GM21447 (cell line): ENCODE results near the gene MRM2.

Source experiments
- ATAC-seq: cut with Tn5 transposase; IDR thresholded peaks from one replicate; pipeline ENCODE4 v1.9.1; 2021; ENCODE audit not compliant: unreplicated experiment

MRM2 gene

DNA sequence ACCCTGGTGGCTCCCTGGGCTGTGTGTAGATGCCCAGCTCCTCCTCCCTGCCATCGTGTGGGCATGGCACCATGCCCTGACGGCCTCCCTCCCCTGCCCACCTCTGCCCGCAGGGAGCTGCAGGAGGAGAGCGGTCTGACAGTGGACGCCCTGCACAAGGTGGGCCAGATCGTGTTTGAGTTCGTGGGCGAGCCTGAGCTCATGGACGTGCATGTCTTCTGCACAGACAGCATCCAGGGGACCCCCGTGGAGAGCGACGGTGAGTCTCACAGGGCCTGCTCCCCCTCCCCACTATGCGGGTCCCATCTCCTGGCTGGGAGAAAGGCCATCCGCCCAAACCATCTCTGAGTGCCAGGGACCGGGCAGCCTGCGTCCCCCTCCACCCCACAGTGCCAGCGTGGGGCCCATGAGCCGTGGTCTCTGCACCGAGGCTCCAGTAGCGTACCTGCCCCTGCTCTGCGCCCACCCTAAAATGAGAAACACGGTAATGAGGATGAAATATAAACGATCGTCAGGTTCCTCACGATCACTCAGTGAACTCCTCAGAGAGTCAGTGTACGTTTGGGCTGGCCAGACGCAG is 7.8 kb upstream of the MRM2 start:
- no peak for ATAC-seq

DNA sequence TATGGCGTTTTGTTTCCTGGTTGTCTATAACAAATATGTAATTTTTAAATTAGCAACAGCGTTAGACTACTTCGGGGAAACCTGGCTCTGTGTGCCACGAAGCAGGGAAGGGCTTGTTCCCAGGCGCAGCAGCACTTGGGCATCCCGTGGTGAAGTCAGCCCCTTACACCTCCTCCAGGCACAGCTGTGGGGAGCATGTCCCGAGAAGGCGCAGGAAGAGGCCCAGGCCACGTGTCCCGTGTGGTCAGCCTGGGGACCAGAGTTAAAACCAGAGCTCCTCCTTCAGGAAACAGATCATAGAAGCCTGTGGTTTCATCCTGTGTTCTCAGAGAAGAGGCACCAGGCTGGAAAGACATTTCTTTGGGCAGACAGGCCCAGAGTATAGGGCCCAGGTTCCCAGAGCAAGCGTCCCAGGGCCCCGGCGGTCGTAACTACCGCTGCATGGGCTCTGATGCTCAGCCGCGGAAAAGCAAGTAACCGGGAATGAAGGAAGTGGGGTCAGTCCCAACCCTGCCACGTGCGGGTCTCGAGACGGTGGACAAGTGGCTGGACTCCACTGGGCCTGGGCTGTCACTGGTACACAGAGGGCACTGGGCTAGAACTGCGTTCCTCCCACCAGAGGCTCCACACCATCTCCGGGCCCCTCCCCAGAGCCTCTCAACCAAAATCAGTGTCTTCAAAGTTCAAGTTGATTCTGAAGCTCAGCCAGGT is 7.1 kb upstream of the MRM2 start:
- ATAC-seq: peak; percentile 70

DNA sequence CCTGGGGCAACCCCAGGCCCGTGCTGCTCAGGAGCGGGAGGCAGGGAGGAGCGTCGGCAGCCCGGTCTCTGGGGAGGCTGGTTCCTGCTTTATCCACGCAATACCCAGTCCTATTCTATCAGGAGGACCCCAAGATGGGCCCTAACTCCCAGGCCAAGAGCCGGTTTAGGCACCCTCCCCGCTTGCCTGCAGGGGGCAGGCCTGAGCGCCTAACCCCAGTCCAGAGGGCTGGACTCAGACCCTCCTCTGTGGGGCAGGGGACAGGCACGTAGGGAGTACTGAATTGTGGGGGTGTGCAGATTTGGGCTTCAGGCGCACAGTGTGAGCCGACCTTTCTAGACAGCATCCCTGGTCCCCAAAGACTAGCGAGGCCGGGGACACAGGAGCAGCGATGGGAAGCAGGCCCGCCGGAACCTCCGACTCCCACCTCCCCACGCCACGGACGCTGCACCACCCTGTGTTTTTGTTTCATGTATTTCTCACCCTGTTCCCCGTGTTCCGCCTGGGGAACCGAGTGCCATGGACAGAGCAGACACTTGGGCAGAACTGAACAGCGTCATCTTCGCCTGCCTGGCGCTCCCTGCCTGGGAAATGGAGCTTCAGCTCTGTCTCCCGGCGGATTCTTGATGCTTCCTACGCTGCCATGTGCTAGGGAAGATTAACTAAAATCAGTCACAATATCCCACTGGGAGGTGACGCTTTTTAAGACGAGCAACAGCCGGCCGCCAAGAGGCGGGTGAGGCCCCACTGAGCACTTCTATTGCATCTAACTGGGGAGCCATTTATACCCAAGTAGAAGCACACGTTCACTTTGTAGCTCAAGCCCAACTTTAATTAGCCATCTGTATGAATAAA is 5.4 kb upstream of the MRM2 start:
- no peak for ATAC-seq

DNA sequence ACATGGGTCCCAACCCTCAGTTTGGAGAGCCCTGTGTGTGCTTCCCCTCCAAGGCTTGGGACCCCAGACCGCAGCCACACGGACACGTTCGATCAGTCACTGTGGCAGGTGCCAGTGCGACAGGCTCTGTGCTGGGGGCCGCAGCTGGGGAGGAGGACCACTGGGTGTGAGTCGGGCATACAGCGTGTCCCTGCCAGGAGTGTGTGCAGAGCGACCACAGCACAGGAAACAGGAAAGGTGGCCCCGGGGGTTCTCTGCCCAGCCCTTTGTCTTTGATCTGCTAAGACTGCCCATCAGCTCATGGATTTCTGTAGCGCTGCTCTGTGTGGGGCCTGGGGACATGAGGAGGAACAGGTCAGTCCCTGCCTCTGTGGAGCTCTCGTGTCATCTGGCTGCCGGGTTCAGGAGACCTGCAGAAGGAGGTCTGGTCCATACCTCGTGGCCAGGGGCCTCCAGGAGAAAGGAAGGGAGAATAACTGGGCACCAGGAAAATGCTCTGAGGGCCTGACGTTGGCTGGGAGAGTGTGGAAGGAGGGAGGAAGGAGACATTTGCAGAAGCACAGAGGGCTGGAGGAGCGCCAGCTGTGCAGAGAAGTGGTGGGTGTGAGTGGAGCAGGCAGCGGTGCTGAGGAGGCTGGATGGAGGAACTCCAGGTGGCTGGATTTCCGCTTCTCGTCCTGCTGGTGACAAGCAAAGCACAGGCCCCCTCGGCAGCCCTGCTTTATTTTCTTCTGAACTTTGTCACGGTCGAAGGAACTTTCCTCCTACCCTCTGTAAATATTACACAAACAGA is 4.1 kb upstream of the MRM2 start:
- ATAC-seq: no peak

DNA sequence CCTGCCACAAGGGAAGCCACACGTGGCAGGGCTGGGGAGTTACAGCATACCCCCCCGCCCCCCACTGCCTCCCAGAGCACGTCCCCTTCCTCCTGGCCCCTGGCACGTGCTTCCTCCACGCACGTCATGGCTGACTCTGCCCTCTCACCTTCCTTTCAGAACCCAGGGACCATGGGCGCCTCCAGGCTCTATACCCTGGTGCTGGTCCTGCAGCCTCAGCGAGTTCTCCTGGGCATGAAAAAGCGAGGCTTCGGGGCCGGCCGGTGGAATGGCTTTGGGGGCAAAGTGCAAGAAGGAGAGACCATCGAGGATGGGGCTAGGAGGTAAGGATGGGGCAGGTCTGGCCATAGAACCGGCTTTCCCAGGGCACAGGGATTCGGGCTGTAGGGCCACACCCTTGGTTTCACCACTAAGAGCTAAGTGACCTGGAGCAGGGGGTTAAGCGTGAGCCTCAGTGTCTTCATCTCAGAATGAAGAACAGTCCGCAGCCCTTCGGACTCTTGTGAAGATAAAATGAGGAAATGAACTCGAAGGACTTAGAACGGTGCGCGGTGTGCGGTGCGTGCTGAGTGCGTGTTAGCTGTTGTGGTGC is 2.5 kb upstream of the MRM2 start:
- no peak for ATAC-seq

DNA sequence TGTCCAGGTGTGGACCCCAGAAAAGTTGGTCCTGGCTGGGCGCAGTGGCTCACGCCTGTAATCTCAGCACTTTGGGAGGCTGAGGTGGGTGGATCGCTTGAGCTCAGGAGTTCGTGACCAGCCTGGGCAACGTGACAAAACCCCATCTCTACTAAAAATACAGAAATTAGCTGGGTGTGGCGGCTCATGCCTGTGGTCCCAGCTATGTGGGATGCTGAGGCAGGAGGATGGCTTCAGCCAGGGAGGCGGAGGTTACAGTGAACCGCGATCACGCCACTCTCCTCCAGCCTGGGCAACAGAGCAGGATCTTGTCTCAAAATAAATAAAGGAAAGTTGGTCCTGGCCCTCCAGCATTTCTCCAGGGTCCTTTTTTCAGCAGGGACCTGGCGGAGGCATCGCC is 1.5 kb upstream of the MRM2 start:
- ATAC-seq: no peak

DNA sequence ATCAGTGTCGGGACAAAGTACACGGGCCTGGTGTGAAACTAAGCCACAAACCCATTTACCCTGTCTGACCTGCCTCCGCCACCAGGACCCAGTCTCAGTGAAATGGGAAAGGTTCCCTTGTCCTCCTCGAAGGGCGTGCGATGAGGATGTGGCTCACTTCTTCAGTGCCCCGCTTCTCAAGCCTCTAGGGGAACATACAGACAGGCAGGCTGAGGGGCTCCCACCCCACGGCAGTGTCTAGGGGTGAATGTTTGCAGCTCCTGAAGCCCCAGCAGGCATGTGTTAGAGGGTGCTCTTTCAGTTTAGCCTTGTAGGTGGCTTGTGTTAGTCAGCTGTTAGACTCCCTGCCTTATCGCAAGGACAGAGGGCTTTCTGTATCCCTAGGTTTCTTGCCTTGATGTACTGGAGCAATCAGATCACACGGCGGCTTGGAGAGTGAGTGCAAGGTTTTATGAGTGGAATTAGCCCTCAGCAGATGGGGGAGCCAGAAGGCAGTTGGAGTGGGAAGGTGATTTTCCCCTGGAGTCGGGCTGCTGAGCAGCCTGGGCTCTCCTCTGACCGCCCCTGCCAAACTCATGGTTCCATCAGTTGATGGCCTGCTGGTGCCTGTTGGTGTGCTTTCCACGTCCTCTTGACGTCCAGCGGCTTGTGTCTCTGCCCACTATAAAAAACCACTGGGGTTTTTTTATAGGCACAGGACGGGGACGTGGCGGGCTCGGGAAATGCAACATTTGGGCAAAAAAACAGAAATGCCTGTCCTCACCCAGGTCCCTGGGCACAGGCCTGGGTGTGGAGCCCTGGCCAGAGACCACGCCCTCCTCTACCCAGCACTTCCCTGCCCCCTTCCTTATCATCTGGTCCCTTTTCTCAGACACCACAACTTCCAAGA is 780 bp upstream of the MRM2 start:
- no peak for ATAC-seq

DNA sequence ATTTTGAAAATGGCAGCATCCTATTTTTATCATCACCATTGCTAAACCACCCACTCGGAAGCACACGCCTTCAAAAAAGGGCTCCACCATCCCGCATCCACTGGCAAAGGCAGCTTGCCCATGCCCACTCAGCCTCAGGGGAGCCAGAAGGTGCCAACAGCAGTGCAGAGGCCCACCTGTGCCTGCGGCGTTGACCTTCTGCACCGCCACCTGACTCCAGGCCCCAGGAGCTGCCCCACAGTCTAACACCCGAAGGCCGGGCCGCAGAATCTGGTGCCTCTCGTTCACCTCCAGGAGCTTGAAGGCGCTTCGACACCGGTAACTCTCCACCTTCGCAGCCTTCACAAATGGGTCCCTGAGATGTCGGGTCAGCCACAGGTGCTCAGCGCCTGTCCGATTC is 2.8 kb downstream of the MRM2 start:
- ATAC-seq: no peak

DNA sequence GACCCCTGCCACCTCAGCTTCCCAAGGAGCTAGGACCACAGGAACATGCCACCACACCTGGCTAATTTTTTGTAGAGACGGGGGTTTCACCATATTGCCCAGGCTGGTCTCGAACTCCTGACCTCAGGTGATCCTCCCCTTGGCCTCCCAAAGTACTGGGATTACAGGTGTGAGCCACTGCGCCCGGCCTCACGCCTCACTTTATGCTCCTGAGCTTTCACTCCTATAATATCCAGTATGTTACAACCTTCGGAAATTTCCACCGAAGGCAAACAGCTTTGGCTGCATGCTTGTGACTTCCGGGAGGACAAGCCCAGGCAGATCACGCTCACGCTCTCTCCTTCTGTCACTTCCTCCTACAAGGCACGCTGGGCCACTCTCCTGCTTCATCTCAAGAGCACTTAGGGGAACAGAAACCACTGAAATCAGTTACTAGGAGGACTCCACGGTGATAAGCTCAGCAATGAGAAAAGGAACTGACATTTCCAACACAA is 4.8 kb downstream of the MRM2 start:
- ATAC-seq: peak; percentile 69

DNA sequence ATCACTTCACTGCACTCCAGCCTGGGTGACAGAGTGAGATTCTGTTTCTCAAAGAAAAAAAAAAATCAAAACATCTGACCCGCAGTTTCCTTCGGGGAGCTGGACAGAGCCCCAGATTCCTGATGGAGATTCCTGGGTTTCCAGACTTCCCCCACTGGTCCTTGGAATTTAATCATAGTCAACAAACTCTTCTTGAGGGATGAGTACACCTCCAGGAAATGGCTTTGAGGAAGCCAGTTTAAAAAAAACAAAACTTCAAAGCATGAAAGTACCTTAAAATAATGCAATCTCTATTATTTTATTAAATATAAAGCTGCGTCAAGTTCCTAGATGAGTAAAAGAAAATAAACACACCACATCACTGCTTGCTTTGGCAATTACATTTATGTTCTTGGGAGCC is 8.1 kb downstream of the MRM2 start:
- ATAC-seq: no peak

DNA sequence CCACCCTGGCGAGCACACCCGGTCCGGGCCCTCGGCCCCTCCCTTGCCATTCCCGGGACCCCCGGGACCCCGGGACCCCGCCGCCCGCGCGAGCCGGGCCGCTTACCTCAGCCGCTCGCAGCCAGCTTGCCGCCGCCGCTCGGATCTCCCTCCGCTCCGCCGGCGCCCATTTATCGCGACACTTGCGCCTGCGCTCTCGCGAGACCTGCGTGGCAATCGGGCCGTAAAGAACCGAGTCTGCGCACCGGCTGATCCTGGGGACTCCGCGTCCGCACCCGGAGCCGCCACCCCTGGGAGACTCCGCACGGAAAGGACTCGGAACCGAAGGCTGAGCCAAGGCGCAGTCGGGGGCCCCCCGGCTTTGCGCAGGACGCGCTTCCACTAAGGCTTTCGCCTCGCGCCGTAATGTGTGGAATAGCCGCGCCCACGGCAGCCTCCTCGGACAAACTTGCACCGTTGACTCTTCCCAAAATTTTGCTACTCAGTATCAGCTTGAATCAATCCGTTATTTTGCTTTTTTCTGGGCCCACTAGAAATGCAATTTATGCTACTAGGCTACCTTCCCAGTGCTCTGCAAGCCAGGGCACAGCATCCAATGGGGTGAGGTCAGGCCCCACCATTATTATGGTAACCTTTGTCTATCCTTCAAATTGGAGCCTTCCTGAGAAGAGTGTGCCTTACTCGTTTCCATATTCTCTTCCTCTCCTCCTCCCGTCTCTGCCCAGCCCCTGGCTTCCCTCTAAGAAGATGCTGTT is 9.1 kb downstream of the MRM2 start, which contains the start of gene MAD1L1:
Gene MAD1L1, minus strand, starts transcription at position 180 of the 755 bp plus-strand sequence. CDS start 2,812 bp downstream, outside the sequence.
- ATAC-seq: peak; percentile 59

DNA sequence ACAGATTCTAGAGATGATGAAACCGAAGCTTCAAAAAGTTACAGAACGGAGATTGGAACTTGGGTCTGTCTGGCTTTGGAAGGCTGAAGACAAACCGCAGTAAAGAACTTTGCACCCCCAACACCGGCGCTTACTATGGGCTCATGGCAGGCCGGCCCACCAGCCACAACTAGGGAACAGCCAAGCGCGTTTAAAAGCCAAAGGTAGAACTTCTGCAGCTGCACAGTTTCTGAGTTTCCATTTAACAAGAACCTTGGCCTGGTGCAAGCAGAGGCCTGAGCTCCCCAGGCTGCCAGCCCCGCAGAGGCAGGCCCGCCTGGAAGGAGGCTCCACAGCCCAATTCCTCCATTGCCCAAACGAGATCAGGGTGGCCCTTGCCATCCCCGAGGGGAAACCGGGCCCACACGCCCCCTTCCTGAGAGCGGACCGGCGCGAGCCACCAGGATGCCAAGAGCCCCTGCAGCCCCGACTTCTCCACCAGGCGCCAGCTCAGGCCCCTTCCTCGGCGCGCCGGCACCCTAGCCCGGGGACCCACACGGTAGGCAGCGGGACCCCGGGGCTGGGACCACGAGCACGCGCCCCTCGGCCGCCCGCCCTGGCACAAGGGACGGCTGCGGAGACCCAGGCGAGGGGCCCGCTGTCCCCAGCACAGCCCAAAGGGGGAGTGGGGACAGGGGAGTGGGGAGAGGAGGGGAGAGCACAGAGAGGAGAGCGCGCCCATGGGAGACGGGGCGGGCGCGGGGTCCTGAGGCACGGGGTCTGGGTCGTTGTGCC is 9.8 kb downstream of the MRM2 start:
- peak; percentile 21 for ATAC-seq

DNA sequence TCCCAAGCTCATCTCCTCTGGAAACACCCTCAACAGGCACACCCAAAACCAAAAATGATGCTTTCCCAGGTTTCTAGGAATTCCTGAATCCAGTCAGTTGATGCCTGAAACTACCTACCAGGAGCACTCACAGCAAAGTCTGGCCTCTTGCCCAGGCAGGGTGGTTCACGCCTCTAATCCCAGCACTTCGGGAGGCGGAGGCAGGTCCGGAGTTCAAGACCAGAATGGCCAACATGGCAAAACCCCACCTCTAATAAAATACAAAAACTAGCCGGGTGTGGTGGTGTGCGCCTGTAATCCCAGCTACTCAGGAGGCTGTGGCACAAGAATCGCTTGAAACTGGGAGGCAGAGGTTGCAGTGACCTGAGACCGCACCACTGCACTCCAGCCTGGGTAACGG is 11.1 kb downstream of the MRM2 start:
- no peak for ATAC-seq

DNA sequence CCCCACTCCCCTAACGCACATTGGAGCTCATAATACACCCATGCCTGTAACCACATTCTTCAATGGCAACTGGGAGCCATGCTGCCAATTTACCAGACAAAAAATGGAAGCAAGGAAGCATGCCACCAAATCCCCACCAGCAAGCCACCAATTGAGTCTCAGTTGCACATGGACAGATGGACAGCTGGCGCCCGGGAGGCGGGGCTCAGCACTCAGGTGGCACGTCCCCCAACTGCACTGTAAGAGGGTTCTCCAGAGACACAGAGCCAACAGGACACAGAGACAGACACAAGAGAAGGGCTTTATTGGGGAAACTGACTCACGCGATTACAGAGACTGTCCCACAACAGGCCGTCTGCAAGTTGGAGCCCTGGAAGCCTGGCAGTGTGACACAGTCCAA is 11.8 kb downstream of the MRM2 start:
- no peak for ATAC-seq

DNA sequence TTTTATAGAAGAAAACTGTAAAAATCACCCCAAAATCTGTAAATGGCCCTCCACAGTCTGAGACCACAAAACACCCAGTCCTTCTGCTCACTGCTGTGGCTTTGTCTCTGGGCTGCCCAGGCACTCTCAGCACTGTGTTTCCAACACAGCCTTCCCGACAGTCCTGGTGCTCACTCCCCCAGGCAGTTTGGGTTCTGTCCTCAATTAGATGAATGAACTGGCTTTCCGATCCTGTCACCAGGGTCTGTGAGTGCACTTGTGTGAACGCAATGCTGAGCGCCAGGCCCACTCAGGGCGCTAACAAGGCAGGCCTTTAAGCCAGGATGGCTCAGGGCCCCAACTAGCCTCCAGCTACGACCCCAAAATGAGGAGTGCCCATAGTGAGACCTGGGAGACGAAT is 12.5 kb downstream of the MRM2 start:
- no peak for ATAC-seq

DNA sequence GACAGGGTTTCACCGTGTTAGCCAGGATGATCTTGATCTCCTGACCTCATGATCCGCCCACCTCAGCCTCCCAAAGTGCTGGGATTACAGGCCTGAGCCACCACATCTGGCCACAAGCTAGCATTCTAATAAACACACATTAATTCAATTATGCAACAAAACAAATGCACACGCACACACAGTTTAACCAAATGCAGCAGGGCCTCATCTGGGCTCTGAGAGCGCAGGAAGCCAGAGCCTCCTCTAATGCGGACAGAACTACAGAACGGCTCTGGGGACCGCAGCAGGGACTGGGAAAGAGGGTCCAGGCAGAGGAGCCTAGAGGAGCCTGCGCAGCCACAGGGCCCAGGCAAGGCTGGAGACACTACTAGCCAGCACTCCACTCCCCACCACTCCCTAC is 13.1 kb downstream of the MRM2 start:
- no peak for ATAC-seq

DNA sequence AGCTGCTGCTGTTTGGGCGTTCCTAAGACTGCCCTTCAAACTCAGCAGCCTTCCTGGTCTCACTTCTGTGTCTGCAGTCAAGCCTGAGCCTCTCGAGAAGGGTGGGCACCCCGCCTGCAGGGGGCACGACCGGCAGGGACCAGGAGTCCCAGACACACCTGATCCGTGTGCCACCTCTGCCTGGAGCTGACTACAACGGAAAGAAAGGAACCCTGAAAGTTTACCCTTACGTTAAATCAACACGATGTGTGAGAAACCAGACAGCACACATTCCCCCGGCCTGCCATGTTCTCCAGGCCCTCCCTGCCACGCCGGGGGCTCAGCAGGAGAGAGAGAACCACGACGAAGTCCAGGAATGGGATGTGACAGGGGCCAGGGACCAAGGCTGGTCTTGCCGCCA is 14.3 kb downstream of the MRM2 start:
- ATAC-seq: no peak

DNA sequence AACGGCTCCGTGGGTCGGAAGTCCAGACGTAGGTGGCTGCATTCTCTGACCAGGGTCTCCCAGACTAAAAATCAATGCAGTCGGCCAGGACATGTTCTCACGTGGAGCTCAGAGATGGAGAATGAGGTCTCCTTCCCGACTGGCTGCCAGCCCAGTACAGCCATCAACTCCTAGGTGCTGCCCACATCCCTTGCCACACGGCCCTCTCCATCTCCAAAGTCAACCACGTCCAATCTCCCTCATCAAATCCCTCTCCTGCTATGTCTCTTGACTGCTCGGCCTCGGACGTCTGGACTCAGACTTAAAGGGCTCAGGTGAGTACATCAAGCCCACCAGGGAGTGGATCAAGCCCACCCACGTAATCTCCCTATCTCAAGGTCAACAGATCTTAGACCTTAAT is 16.2 kb downstream of the MRM2 start:
- ATAC-seq: no peak
